OCI-LY1 (cell line): ENCODE measurements around the gene ELMO3.

ENCODE experiments used
- H2AFZ ChIP-seq: fragments of 200-600 bp; sonication (generic), shearing (Covaris generic); 2 replicates; pipeline ENCODE4 v1.6.0; 2014; ENCODE audit warnings: antibody characterized with exemption, mild to moderate bottlenecking, low read length
- H3F3A ChIP-seq: fragments of 200-600 bp; sonication (generic), shearing (Covaris generic); 2 replicates; pipeline ENCODE4 v1.6.0; 2014; ENCODE audit warnings: mild to moderate bottlenecking, antibody characterized with exemption, low read length, moderate library complexity; ENCODE audit not compliant: insufficient read depth
- H3K27ac ChIP-seq: fragments of 200-600 bp; sonication (generic); 2 replicates; pipeline ENCODE4 v1.5.1; 2014; ENCODE audit warnings: low read length, mixed run types, mild to moderate bottlenecking, low read depth; ENCODE audit not compliant: poor library complexity, severe bottlenecking
- H3K27me3 ChIP-seq: fragments of 200-600 bp; sonication (generic); 2 replicates; pipeline ENCODE4 v1.6.0; 2014; ENCODE audit warnings: antibody characterized with exemption, mild to moderate bottlenecking, low read length, moderate library complexity; ENCODE audit not compliant: insufficient read depth
- H3K36me3 ChIP-seq: fragments of 200-600 bp; sonication (generic); 2 replicates; pipeline ENCODE4 v1.6.1; 2014; ENCODE audit warnings: mild to moderate bottlenecking, antibody characterized with exemption, low read length, moderate library complexity, mixed read lengths; ENCODE audit not compliant: insufficient read depth
- H3K4me1 ChIP-seq: fragments of 200-600 bp; sonication (generic); 2 replicates; pipeline ENCODE4 v1.5.1; 2014; ENCODE audit warnings: mild to moderate bottlenecking, low read length, moderate library complexity; ENCODE audit not compliant: insufficient read depth, severe bottlenecking
- H3K4me2 ChIP-seq: fragments of 200-600 bp; sonication (generic), shearing (Covaris generic); 2 replicates; pipeline ENCODE4 v1.6.1; 2014; ENCODE audit warnings: low read length
- H3K4me3 ChIP-seq: fragments of 200-600 bp; sonication (generic); 2 replicates; pipeline ENCODE4 v1.5.1; 2014; ENCODE audit warnings: low read length, low read depth, mild to moderate bottlenecking, mixed read lengths; ENCODE audit not compliant: poor library complexity, severe bottlenecking
- H3K79me2 ChIP-seq: fragments of 200-600 bp; shearing (Covaris generic); 2 replicates; pipeline ENCODE4 v1.6.1; 2016; ENCODE audit warnings: mixed run types, low read length, mixed read lengths; ENCODE audit not compliant: insufficient read depth
- H3K9ac ChIP-seq: fragments of 200-600 bp; sonication (generic), shearing (Covaris generic); 2 replicates; pipeline ENCODE4 v1.6.1; 2014; ENCODE audit warnings: mild to moderate bottlenecking, low read length, mixed read lengths
- H3K9me2 ChIP-seq: fragments of 200-600 bp; sonication (generic), shearing (Covaris generic); 2 replicates; pipeline ENCODE4 v1.6.1; 2014; ENCODE audit warnings: low read depth, mild to moderate bottlenecking, low read length, mixed read lengths
- H3K9me3 ChIP-seq: fragments of 200-600 bp; shearing (Covaris generic); 2 replicates; pipeline ENCODE4 v1.6.1; 2014; ENCODE audit warnings: low read length, mixed read lengths
- H4K20me1 ChIP-seq: fragments of 200-600 bp; sonication (generic), shearing (Covaris generic); 2 replicates; pipeline ENCODE4 v1.6.0; 2016; ENCODE audit warnings: mild to moderate bottlenecking, low read length; ENCODE audit not compliant: insufficient read depth
- CTCF ChIP-seq: fragments of 200-600 bp; sonication (generic), shearing (Covaris generic); IDR thresholded peaks from 2 replicates; pipeline ENCODE4 v1.5.1; 2017; ENCODE audit warnings: mild to moderate bottlenecking, antibody characterized with exemption, low read length, moderate library complexity, mixed read lengths
- EZH2 ChIP-seq: fragments of 200-600 bp; sonication (generic), shearing (Covaris generic); IDR thresholded peaks from 2 replicates; pipeline ENCODE4 v1.8.0; 2017; ENCODE audit warnings: borderline replicate concordance, mixed run types, mild to moderate bottlenecking, antibody characterized with exemption, low read length, moderate library complexity, mixed read lengths

The ELMO3 gene

GRCh38 chr16:67199808-67200198 is 872 bp downstream of the ELMO3 start:
- H3K9ac ChIP-seq: no peak overlapping the region
- no peak overlapping the region for H2AFZ ChIP-seq
- H3K4me3 ChIP-seq: no peak overlapping the region
- peaks cover 16% of the 10 kb centered on the region for H3K4me1 ChIP-seq
- H3K79me2 ChIP-seq: no peaks in the 10 kb centered on the region
- no peak overlapping the region for H3K27ac ChIP-seq
- no peaks in the 10 kb centered on the region for H3K9me2 ChIP-seq
- peaks cover 80% of the 10 kb centered on the region for H3K36me3 ChIP-seq
- H3K4me2 ChIP-seq: no peak overlapping the region
- TF ChIP-seq EZH2 (no peak), CTCF (no peak)
- H3K9me3 ChIP-seq: no peaks in the 10 kb centered on the region
- no peaks in the 10 kb centered on the region for H4K20me1 ChIP-seq
- no peaks in the 10 kb centered on the region for H3F3A ChIP-seq
- H3K27me3 ChIP-seq: no peaks in the 10 kb centered on the region

- peaks cover 73% of the 10 kb centered on the region for H3K36me3 ChIP-seq
Observed at GRCh38 chr16:67200491-67200890, 1.6 kb downstream of the ELMO3 start.

DNA sequence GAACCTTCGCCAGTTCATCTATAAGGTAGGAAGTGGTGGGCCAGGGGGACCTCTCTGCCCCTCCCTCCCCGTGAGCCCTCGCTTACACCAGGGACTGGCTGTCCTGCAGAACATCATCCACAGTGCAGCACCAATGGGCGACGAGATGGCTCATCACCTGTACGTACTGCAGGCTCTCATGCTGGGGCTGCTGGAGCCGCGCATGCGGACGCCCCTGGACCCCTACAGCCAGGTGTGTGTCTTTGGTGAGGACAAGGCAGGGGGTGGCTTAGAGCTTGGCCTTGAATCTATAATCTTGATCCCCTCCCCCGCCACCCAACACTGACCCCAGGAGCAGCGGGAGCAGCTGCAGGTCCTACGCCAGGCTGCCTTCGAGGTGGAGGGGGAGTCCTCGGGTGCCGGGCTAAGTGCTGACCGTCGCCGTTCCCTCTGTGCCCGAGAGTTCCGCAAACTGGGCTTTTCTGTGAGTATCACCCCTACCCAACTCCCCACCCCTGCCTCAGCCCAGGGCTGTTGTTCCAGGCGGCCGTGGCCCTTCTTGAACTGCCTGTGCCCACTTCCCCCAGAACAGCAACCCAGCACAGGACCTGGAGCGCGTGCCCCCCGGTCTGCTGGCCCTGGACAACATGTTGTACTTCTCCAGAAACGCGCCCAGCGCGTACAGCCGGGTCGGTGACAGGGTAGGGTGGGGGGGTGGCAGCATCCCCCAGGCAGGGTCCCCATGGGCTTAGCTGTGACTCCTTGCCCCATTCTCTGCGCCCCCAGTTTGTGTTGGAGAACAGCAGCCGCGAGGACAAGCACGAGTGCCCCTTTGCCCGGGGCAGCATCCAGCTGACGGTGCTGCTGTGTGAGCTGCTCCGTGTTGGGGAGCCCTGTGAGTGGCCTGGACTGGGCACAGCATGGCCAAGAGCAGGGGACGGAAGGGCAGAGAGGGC is 2.7 kb downstream of the ELMO3 start:
- Histone ChIP-seq H4K20me1 (no peaks in the 10 kb centered on the region), H3K36me3 (peaks cover 61% of the 10 kb centered on the region), H2AFZ (no peak overlapping the region), H3K4me3 (no peak overlapping the region), H3K27me3 (no peaks in the 10 kb centered on the region), H3K27ac (no peak overlapping the region), H3K4me1 (peaks cover 16% of the 10 kb centered on the region), H3K9me2 (no peaks in the 10 kb centered on the region), H3K9ac (no peak overlapping the region), H3F3A (no peaks in the 10 kb centered on the region), H3K79me2 (no peaks in the 10 kb centered on the region), H3K9me3 (no peaks in the 10 kb centered on the region), H3K4me2 (no peak overlapping the region)
- TF ChIP-seq CTCF: no peak
- TF ChIP-seq EZH2: no peak

More at GRCh38 chr16:67200491-67200890, 1.6 kb downstream of the ELMO3 start:
- Histone ChIP-seq H3K9me3 (no peaks in the 10 kb centered on the region), H3K4me1 (peaks cover 16% of the 10 kb centered on the region), H3K4me3 (no peak overlapping the region), H3F3A (no peaks in the 10 kb centered on the region), H2AFZ (no peak overlapping the region), H3K79me2 (no peaks in the 10 kb centered on the region), H3K27ac (no peak overlapping the region), H3K9ac (no peak overlapping the region), H4K20me1 (no peaks in the 10 kb centered on the region), H3K9me2 (no peaks in the 10 kb centered on the region), H3K27me3 (no peaks in the 10 kb centered on the region), H3K4me2 (no peak overlapping the region)
- TF ChIP-seq EZH2 (no peak), CTCF (no peak)
